ENCODE data around the gene TLR1.
"Not testable (repeated sequence)": the region's sequence is repeated elsewhere in the genome, so short reads cannot be mapped to it uniquely, and the experiment has no call there.

TLR1 gene

DNA sequence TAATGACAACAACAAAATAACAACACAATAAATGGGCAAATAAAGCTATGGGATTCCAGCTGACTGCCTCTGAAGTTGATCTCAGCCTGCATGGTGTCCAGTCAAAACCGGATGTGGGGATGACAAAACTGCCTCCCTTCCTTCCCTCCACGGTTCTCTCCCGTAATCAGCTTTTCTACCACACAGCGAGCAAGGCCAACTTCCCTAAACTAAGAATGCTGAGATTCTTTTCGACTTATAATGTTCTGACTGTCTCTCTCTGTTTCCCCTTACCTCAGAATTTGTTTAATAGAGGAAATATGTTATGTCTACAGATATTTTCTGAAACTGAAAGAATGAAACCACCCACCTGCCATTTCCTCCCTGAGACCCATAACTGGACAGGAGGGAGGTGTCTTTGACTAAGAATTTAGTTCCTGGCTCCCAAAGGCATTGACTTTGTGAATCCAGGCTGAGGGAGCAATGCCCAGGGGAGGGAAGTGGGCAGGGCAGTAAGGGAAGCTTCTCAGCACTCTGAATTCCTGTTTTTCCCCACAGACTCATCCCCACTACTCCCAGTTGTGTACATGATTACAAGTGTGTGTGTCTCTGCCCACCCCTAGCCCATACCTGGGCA is 1.0 kb upstream of the TLR1 start:
- no peak for DNase-seq

DNA sequence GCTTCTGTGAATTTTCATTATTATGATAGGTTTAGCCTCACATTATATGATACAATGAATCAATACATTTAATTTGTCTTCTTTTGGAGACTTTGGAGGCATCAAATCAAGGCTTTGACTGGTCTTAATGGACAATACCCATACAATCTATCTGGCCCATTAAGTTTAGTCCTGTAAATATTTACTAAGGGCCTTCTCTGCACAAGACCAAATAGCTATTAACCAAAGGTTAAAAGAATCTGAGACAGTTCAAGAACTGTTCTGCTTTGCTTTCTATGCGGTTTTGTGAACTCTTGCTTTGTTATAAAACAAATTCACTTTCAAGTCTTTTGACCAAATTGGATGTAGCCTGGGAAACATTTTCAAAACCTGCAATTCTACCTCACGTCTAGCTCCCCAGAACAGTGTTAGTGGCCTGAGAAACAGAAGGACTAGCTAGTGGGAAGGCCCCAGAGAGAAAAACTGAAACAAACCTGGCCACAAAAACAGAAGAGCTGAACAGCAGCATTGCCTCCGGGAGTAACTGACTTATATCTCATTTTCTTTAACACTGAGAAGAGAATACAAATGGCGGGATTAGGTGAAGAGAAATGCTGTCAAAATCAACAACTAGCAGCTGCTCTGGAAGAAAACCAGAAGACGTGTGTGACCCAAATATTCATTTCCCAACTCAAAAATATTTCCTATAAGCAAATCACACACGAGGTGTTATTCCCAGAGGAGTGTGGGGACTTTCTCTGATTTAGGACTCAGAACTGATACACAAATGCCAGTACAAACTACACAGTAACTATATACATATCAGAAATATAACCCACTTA is 548 bp downstream of the TLR1 start:
- DNase-seq = no peak

DNA sequence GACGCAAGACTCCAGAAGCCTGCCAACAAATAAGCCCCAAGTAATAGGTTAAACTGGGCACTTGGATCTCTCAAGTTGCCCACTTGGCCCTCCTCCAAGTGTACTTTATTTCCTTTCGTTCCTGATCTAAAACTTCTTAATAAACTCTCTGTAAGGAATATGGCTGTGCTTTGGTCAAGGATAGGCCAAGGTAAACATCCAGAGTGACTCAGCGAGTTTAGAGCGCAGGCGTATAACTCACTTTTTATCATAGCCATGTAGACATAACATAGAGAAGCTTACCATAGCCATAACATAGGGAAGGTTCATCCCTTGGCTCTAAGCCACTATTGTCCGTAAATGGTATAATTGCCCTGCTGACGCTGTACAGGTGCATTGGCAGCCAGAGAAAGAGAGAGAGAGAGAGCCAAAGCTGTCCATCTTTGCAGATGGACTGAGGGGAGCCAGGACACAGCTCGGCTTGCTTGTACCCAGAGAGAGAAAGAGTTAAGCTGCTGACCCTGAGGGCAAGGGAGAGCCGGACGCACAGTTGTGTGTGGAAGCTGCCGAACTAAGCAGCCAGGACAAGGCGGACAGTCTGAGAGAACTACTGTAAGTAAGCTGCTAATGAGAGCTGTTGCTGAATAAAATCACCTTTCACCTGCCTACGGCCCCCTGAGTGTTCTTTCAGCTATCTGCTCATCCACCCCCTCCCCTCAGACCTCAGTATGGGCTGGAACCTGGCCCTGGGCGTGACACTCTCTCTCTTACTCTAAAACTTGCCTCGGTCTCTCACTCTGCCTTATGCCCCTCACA is 1.8 kb downstream of the TLR1 start:
- DNase-seq = no peak

DNA sequence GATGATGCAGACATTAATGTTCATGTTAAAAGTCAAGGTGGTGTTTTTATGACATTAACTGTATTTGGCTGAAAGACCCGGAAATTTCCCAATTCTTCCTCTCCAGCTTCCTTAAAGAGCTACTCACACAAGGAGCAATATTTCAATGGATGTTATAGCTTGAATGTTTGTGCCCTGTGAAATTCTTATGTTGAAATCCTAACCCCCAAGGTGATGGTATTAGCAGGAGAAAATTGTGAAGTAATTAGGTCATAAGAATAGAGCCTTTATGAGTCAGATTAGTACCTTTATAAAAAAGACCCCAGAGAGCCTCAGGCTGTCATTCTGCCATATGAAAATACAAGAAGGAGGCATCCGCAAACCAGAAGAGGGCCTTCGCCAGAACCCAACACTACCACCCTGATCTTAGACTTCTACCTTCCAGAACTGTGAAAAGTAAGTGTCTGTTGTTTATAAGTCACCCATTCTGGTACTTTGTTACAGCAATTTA is 3.6 kb downstream of the TLR1 start:
- no peak for DNase-seq

DNA sequence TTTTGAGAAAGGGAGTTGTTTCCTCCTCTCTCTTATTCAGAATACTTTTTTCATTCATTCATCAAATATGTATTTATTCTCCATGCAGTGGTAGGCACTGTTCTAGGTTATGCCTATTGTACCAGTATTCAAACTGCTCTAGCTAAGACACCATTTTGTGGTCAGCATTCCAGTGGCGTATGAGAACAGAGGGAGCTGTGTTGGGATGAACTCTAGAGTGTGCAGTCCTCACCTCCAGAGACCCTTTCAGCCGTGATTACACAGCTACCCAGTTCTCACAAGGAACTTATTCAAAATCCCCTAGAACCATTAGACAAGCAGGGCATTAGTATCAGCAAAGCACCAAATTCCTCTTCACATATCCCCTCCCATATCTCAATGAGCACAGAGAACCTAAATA is 4.2 kb downstream of the TLR1 start:
- no peak for DNase-seq

DNA sequence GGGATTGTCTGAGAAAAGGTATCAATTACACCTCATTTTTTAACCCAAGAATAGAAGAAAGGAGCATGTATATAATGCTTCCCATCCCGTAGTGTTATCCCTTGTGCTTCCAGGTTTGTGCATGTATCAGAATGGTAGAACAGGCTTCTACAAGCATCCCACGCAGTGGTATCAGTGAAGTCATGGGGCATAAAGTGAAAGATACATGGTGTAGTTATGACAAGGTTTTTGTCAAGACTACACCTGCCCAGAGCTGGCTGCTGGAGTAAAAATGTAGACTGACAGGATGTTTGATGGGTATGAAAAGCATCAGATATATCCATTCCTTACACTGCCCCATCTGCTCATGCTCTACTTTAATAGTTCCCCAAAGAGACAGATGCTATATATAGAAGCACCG is 9.5 kb downstream of the TLR1 start:
- no peak for DNase-seq

DNA sequence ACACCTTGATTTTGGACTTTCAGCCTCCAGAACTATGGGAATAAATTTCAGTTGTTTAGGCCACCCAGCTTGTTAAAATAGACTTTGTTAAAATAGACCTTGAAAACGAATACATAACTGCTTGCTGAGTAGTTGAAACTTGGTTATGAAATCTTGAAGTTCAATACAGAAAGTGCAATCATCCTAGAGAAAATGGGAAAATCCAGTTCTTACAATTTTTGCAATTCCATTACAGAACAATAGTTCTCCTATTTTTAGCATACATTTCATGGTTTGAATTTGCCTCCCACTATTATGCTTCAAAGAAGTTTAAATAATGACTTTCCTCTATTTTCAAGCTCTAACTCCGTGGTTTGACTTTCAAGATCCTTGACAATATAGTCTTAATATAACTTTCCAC is 10.5 kb downstream of the TLR1 start:
- no peak for DNase-seq

DNA sequence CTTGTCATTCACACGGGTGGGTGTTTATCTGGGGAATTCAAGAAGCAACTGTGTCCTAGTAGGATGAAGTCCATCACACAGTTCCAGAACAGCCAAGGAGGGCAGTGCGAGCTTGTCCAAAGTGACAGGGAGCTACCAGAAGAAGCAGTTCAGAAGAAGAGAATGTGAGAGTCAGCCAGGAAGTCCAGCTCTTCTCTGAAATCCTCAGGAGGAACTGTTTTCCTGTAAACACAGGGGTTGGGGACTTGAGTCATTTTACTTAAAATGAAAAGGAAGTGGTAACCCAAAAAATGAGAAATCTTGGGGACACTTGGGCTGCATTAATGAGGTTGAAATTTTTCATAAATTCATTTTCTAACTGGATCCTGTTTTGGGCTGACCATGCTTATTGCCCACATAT is 13.6 kb downstream of the TLR1 start:
- DNase-seq = no peak

DNA sequence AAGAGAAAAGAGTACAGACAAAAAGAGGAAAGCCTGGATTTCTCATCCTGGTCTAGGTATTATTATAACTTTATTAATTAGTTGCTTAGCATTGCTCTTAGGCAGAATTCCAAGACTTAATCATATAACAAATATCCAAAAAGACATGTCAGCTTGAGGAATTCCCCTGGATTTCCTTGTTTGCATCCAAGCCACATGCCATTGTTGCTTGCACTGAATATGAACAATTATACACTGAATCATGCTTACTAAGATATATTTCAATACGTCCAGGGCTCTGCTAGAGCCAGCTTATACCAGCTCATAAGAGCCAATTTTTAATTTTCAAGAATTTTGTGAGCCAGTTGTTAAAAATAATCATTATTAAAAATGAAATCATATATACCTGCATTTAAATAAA is 16.3 kb downstream of the TLR1 start:
- no peak for DNase-seq

DNA sequence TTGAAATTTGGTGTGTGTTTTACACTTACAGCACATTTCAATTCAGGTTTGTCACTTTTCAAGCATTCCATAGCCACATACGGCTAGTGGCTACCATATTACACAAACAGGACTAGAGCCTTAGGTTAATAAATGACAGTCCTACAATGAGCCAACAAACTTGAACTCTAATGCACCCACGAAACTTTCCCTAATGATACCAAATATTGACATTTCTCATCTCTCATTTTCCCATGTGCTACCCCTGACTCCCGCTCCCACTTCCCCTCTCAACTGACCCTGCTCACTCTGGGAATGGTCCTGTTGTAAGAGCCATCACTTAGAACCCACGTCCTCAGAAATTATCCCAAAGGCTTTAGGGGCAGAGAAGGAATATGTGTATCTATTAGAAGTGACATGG is 16.9 kb downstream of the TLR1 start:
- DNase-seq = no peak

DNA sequence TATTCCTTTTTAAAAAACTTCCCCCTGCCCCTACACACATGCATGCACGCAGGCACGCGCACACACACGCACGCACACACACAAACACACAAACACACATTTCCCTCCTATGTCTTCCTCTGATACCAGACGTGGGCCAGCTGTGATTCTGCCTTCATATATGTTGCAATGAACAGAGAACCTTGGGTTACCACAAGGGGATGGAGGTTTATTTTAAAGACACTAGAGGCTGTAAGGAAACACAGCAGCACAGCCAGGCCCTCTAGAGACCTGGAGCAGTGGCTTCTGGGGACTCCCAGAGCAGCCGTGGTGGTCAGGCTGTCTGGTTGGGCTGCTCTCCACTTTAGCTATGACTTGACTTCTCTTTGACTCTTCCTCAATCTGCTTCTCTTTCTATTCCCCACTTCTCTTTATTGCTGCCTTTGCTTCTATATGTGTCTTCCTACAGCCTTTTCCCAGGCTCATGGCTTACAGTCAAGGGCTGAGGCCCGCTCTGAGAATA is 18.6 kb downstream of the TLR1 start:
- DNase-seq = no peak

DNA sequence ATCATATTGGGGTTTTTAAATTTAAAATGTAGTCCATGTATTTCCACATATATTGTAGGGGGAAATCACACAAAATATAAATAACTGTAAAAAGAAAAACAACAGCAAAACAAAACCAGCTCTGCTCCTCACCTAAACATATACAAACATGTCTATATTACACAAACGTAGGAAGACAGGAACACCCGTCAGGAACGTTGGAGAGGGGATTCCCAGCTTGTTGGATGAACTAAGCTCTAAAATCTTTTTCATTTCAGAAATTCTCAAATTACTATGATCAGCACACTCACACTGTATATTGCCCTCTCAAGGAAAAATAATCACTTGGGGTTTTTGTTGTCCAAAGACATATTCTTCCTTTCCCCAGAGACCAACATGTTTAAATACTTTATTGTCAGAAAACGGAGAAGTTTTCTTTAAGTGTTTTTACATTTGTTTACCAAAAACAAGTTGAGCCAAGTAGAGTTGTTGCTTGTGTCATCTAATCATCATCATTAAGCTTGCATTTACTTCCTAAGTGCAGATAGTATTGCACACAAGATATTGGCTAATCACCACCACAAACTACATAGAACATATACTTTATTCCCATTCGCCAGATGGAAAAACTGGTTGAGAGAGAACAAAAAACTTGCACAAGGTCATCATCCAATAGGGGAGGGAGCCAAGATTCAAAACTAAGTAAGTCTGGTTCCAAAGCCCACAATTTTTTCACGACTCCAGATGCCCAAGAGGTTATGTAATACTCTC is 19.4 kb downstream of the TLR1 start:
- no peak for DNase-seq

DNA sequence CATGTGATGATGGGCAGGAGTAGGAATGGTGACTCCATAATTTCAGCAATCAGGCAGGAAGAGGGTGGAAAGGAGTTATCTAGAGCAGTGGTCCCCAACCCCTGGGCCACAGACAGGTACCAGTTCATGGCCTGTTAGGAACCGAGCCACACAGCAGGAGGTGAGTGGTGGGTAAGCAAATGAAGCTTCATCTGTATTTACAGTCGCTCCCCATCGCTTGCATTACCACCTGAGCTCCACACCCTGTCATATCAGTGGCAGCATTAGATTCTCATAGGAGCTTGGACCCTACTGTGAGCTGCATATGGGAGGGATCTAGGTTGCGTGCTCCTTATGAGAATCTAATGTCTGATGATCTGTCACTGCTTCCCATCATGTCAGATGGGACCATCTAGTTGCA is 20.4 kb downstream of the TLR1 start:
- DNase-seq = no peak

DNA sequence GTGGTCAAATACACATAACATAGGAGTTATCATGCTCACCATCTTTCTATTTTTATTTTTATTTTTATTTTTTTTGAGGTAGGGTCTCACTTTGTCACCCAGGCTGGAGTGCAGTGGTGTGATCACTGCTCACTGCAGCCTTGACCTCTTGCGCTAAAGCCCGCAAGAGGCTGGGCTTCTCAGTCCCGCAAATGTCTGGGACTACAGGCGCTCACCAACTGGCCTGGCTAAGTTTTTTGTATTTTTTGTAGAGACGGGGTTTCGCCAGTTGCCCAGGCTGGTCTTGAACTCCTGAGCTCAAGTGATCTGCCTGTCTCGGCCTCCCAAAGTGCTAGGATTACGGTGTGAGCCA is 21.5 kb downstream of the TLR1 start:
- no peak for DNase-seq

DNA sequence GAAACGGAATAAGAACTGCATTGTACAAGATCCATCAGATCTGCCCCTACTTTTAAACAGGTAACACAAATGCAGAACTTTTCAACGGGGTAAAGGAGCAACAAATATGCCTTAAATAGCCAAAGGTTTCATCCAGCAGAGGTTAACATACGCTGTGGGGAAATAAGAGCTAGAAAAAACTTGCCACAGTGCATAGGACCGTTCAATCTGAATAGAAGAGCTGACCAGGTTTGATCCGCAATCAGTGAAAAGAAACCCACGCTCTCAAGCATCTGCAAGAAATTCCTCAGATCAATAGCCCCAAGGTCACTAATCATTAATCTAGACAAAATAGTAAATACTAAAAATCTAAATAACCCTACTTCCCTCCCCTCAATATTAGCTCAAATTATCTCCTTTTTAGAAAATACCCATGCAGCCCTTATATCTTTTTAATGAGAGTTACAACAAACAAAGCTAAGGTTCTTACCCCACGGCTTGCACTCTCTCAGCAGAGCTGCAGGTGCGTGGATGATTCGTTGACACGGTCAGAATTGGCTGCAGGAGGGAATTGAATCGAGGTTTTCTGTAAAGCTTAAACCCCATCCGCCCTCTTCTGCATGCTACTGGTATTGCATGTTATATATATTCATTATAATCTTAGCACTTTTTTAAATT is 22.0 kb downstream of the TLR1 start, which contains the start of gene TLR10:
Gene TLR10, minus strand, starts transcription at position 539 of the 657 bp plus-strand sequence. CDS start 7,400 bp downstream, outside the sequence.
- no peak for DNase-seq

DNA sequence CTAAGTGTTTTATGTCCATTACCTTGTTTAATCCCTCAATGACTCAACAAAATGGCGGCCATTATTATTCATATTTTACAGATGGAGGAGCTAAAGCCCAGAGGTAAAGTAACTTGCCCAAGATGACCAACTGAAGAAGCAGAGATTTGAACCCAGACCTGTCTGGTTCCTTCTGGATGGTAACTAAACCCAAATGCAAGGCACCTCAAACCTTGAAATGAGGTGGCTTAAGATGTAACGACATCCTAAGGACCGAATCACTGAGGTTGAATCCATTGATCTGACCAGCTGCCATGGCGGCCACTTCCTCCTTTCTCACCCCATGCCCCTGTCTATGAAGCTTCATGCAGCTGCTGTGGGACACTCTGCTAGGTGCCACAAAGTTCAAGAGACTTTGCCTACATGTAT is 22.7 kb downstream of the TLR1 start:
- DNase-seq = no peak

DNA sequence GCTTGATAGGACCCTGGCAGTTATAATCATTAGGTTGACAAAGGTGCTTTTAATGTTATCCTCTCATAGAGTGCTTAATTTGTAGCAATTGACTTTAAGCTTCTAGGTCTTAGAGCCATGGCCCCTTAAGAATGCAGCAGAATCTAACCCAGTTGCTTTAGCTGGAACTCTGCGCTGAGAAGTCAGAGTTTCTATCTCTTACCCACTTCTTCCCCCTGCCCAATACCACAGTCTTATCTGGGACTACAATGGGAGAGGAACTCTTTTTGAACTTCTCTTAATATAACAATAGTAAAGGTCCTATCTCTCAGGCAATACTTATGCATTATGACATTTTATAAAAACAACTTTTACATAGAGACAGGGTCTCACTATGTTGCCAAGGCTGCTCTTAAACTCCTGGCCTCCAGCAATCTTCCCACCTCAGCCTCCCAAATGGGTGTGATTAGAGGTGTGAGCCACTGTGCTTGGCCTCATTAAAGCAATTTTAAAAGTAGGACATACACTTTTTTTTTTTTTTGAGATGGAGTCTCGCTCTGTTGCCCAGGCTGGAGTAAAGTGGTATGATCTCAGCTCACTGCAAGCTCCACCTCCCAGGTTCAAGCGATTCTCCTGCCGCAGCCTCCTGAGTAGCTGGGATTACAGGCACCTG is 23.6 kb downstream of the TLR1 start:
- no peak for DNase-seq

DNA sequence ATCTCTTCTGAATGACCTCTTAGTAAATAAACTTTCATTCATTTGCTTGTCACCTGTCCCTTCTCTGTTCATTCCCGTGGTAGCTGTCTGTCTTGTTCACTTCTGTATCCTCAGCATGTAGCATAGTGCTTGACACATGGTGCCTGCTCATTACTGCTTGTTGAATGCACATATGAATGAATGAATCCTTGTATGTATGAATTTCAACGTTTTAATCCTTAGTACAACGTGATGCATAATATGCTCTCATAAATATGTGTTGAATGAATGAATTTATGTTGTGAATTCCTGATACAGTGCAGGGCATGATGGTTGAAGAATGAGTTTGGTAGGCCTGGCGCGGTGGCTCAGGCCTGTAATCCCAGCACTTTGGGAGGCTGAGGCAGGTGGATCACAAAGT is 24.8 kb downstream of the TLR1 start:
- DNase-seq = no peak

DNA sequence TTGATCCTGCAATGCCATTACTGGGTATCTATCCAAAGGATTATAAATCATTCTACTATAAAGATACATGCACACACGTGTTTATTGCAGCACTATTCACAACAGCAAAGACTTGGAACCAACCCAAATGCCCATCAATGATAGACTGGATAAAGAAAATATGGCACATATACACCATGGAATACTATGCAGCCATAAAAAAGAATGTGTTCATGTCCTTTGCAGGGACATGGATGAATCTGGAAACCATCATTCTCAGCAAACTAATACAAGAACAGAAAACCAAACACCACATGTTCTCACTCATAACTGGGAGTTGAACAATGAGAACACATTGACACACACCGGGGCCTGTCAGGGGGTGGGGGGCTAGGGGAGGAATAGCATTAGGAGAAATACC is 26.7 kb downstream of the TLR1 start:
- not testable (repeated sequence) for DNase-seq

DNA sequence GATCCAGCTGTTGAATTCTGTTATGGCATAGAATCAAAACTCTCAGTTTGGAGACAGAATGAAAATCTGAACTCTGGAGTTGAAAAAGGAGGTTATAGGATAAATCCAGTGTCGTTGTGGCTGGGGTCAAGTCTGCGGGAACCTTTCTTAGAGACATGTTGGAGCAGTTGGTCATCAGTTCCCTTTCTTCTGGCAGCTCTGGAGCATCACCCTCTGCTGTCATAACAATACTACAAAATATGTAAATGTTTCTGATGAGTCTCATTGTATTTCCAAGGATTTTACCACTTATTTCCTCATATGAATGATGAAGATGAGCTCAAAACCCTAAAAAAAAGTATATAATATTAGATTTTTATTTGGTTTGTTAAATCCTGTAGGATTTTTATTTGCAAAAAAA is 29.3 kb downstream of the TLR1 start:
- DNase-seq = no peak

DNA sequence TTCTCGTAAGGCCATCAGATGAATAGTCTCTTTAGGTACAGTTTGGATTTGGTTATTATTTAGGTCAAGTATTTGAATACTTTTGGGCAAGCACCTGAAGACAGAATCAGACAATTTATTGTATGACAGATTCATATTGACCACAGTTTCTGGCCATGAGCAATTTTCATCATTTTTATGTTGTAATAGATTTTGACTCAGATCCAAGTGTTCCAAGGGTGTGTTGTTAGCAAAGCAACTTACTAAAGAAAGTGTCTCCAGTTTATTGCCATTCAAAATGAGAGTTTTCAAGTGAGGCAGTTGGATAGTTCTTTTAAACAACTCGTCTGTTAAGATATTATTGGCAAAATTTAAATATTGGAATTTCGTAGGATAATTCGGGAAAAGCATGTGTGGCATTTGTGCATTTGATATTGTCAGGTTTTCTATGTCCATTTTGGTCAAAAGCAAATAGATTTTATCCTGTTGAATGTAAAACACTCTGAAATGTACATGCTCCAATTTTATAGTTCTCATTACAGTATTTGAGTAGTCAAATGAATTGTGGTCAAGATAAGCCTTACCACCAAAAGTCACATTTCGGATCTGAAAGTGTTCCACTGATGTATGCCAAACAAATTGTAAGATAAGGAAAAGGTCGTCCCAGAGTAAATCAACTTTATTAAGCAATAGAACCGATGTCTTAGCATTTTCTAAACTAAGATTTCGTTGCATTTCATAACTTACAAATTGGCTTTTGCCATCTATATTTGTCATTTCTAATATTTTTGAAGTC is 30.2 kb downstream of the TLR1 start:
- DNase-seq = no peak

Data from SHP77 treated with DMSO at 0.1 percent for 48 hours (cell line).